ENCODE results near the gene FNDC8. TPM values are rescaled to one million over a fixed set of nuclear protein-coding genes. Genes with fewer than 3 reads are reported as not detected.

FNDC8 gene
- total and polyA plus RNA-seq, 2 of the 4 experiments (the other 2 are of a cell fraction) = not detected

GRCh38 chr17:35163886-35164285 lies 42.5 kb downstream of the FNDC8 start:
- Histone ChIP-seq H2AFZ (replicated peaks; ENCODE audit: low read length, poor library complexity) (no peak overlapping the region), H2BK120ac (ENCODE audit: low read depth, low read length) (no peak overlapping the region), H2BK15ac (ENCODE audit: low read depth, low read length) (no peak overlapping the region), H3K27me3 (ENCODE audit: control insufficient read depth, insufficient read depth, low read length) (peaks cover 25% of the 10 kb centered on the region), H3K14ac (replicated peaks; ENCODE audit: low read depth, low read length) (no peak overlapping the region), H3K56ac (ENCODE audit: extremely low read depth, insufficient read depth, low read length) (no peak overlapping the region), H3K9me1 (ENCODE audit: insufficient read depth, low read length) (0 out of 2 replicates have a peak, but pooled peaks cover 5% of the 10 kb centered on the region), H3K4me2 (ENCODE audit: low read depth, low read length) (no peak overlapping the region), H3K4ac (ENCODE audit: low read depth, low read length) (no peak overlapping the region), H4K8ac (ENCODE audit: low read depth in 2 of 2, low read length in 2 of 2) (no peak overlapping the region), H3K4me1 (ENCODE audit: control insufficient read depth, insufficient read depth, low read length) (peaks cover 4% of the 10 kb centered on the region; the same call in 1 of the 2 replicates), H2BK20ac (ENCODE audit: low read depth, low read length) (no peak overlapping the region), H3K27ac (ENCODE audit: insufficient read depth, low read length) (no peak overlapping the region), H3K23ac (ENCODE audit: low read depth, low read length) (no peak overlapping the region), H4K20me1 (ENCODE audit: insufficient read depth, low read length) (no peaks in the 10 kb centered on the region), H3K9ac (ENCODE audit: low read depth, low read length) (no peak overlapping the region), H3K36me3 (ENCODE audit: control insufficient read depth, insufficient read depth, low read length) (no peaks in the 10 kb centered on the region), H3K79me1 (ENCODE audit: low read depth in 1 of 2, low read length in 2 of 2) (no peaks in the 10 kb centered on the region), H3K9me3 (ENCODE audit: control insufficient read depth, insufficient read depth, low read length) (no peaks in the 10 kb centered on the region), H4K5ac (ENCODE audit: low read depth, low read length) (no peak overlapping the region), H2BK5ac (ENCODE audit: low read depth, low read length, poor library complexity, severe bottlenecking) (no peak overlapping the region), H4K91ac (ENCODE audit: insufficient read depth, low read depth, low read length) (no peak overlapping the region), H2AK9ac (replicated peaks; ENCODE audit: low read depth, low read length, poor library complexity) (no peak overlapping the region), H2AK5ac (ENCODE audit: low read depth, low read length) (no peak overlapping the region), H3K4me3 (ENCODE audit: insufficient read depth, low read depth, low read length) (no peak overlapping the region), H3K18ac (ENCODE audit: low read depth, low read length) (no peak overlapping the region)
- CTCF ChIA-PET = no interaction called here
- TF ChIP-seq MXI1 (IDR thresholded peaks at IDR 0.05; ENCODE audit: borderline replicate concordance, low read depth, low read length) = no peak
- no peak for TF ChIP-seq CTCF (conservative IDR thresholded peaks at IDR 0.05; ENCODE audit: low read depth, low read length)
- dilution Hi-C loops (cut with HindIII; ENCODE audit: low sequenced_read_pairs, unreplicated experiment) (no loop called here), intact Hi-C loops (cut with micrococcal nuclease) (no loop called here), in situ Hi-C loops (cut with MboI; ENCODE audit: low sequenced_read_pairs) (no loop called here)
- no peak for ATAC-seq (ENCODE audit: low read depth)
- WGBS, 2 experiments (ENCODE audit: extremely low coverage in 2 of 2, insufficient read length in 1 of 2) = 96% methylated on average over 5 of the region's 7 CpGs; no CpG with 5 or more reads in 1 of the 2 experiments
- DNase-seq = no peak
- POLR2A ChIA-PET (ENCODE audit: unreplicated experiment) = no interaction called here
- BruUV-seq (replicated peaks) = no TSS peak
